ENCODE results near the gene GHR.

Gene GHR

DNA sequence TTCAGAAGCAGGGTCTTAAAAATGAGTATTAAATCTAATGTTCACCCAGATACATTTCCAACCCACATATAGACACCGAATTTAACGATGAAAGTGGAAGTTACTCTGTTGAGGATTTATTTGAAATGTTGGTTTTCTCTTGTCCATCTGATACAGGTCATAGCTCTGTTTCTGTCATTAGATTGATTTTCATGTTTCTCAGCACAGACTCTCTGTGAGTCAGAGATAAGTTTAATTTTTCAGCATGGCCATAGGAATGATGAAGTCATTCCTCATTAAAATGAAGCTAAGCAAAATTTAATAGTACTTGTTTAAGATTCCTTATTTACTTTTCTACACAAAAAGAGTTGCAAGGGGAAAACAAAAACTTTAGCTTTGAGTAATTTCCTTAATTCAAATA lies 38.8 kb downstream of the GHR start:
- no peak for DNase-seq

DNA sequence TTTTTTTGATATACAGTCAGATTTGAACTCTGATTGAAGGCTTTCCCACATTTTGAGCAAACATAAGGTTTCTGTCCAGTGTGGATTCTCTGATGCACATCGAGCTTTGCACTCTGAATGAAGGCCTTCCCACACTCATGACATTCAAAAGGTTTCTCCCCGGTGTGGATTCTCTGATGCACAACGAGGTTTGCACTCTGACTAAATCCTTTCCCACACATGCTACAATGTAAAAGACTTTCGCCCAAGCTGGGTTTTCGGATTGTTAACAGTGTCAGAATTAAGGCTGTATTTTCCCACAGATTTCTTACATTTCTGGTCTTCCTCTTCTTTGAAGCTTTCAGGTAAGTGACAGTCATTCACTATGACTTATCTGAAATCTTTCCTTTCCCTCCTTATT lies 44.3 kb downstream of the GHR start:
- DNase-seq: no peak

DNA sequence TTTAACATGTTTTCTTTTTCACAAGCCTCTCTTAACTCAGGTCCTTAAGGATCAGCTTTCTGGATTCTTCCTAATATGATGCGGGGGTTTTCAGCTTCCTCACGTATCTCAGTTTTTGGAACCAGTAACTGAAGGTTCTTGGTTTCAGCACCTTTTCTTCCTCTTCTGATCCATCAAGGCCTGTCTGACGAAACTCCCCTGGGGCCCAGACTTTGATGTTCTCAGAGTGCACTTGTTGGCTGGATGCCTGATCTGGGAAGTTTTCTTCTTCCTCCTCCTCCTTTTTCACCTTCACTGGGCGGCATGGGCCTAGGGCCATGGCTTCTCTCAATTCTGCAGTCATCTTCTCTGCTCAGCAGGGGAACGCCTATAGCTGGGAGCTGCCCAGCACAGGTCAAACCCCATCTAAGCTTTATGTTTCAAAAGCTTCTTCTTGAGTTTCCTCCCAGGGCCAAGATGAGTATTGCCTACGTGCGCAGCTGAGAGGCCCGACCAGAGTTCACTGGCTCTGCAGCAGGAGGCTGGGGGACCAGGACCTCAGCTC lies 44.8 kb downstream of the GHR start:
- DNase-seq: no peak

DNA sequence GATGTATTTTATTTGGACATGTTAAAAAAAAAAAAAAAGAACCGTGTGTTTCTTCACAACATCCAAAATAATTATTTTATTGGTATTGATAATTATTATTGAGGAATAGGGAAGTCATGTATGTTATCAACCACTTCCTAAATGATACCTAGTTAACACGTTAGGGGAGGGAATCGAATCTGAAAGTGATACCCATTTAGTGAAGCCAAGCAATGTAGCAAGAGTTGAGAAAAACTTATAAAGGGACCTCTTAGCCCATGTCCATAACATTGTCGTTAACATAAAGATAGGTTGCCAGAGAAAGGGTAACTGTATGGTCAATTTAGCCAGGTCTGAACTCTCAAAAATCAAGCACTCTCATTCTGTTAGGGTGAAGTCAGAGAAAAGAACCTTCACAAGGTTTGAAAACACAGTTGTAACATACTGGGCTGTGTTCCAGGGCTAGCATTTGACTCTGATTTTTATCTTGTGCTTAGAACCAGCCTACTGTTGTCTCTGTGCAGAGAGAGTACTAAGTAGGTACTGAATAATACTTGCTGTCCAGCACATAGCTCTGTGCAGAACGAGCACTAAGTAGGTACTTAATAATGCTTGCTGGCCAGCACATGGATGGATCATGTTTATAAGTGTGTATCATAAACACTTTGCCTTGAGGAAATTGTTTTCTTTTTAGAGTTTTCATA lies 60.4 kb downstream of the GHR start:
- DNase-seq: no peak

DNA sequence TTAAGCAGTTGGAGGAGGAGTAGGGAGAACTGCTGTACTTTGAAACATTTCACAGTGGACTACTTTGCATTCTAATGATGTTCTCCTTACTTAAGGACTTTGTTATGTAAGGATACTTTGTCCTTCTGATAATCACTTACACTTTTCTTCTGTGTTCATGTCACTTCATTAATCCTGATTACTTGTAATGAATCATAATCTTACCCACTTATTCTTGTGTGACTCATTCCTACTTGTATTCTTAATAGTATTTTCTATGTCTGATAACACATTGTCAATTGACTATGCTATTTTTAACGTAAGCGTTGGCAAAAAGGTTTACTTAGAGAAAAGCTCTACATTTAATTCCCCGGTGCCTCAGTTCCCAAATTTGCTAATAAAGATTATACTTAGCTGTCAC lies 63.8 kb downstream of the GHR start:
- DNase-seq: no peak

DNA sequence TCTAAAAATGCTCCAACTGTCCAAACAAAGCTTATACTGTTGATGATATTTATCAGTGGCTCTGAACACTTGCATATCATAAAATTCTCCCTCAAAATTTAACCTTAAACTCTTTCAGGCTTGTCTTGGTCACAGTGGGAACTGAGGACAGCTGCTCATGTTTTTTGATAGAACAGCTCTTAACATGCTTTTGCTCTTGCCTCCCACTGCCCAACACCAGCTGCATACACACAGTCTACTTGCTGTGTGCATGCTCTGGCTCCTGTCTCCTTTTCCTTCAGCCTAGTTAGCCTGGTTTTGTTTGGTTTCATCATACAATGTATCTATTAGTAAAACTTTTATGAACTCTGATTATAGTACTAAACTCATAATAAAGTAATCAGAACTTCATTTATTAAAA lies 64.6 kb downstream of the GHR start:
- DNase-seq: no peak

DNA sequence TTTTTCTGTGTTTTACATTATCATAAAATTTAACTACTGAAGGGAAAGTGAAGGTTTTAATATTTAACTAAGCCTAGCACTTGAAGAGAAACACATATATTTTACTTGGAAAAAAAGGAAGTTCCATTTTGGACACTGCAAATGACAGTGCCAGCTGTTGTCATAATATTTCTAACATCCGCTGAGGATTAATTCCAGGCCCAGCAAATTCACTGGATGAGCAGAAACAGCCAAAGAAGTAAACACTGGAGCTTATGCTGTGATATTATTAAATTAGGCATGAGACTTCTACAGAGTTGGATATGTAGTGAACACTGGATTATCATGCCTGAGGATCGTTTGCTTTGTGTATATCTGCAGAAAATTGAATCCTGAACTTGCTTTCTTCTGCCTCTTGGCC lies 67.6 kb downstream of the GHR start:
- no peak for DNase-seq

DNA sequence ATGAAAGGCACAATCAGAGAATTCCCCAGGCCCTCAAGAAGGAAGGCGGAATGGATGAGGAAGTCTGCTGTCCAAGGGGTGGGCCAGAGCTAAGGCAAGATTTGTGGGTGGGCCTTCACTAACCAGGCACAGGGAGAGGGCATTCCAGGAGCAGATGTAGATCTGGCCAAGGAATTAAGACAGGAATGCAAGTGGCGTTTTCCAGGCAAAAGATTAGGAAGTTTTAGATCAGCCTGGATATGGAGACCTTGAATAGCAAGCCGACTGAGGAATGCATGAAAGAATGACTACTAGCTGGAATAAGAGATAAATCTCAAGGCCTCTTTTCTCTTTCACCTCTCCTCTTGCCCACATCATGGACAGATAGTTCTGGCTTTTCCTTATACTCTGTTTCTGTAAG lies 68.5 kb downstream of the GHR start:
- no peak for DNase-seq

DNA sequence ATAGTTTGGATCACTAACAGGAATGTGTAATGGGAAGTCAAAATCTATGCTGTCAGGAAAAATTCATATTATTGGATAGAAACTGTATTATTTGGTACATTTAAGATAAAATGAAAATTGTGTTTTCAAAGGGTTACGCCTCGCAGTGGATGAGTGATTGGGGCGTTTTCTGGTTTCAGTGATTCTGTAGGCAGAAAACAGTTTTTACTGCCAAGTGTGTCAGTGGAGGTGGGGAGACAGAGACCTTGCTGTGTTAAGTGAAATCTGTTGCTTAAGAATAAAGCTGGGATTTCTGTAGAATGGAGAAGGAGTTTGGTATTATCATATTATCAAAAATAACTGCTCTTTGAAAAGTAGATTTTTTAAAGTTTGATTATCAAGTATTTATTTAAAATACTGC lies 69.7 kb downstream of the GHR start:
- DNase-seq: no peak

DNA sequence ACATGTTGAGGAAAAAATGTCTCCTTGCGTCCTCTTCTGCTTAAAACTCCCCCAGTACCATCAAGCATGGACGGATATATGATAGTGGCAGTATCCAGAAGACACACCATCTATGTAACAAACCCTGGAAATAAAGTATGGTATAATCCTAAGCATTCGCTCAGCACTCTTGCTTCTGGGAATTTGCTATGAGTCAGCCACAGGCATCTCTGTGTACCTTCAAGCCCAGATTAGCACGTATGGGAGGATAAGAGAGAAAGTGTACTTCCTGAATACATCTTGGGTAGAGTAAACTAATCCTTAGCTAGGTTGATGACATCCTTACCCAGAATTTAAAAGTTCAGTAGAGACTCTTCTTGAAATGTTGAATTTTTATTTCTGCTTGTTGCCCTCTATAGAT lies 71.2 kb downstream of the GHR start:
- DNase-seq: no peak

DNA sequence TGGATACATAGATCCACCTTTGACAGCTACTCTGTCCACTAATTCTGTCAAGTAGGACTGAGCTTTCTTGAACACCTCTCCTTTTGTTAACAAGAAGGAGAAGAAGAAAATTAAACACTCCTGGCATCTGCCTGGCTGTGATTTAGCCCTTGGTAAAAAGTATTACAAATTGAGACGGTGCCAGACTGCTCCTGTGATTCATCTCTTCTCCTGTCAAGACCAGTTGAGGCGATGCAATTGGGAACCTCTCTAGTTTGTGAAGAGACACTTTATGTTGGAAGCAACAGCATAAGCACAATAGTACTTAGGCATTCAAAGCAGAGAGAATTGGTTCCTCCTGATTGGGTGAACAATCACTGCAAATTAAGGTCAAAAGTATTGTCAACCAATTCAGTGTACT lies 72.7 kb downstream of the GHR start:
- DNase-seq: no peak

DNA sequence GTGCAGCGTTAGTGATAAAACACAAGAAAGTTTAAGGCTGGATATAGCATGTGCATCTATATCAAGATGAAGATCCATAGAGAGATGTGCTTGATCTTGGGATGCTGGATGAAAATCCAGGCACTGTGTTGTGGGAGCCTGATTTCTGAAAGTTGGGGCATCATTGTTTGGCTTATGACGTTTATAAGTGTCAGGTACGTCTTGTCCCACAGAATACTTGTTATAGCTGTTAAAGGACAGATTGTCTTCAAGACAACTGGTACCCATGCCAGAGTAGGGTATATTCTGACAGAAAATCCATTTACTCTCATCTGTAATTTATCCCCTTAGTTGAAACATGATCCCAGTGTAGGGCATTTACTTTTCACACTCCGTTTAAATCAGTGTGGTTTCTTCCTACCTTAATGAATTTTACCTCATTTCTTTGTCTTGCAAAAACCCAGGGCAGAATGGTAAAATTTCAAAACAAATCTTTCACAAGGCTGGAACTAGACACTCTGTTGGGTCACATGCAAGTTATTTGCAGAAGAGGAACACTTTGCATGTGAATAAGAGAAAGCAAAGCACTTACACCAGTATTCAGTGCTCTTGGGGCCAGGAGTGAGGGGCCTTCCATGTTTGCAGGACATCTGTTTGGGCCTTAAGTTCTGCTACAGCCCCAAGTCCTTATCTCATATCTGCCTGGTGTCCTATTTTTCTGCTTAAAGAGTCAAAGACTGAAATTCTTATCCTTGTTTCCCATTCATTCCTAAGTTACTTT lies 73.3 kb downstream of the GHR start:
- DNase-seq: no peak

DNA sequence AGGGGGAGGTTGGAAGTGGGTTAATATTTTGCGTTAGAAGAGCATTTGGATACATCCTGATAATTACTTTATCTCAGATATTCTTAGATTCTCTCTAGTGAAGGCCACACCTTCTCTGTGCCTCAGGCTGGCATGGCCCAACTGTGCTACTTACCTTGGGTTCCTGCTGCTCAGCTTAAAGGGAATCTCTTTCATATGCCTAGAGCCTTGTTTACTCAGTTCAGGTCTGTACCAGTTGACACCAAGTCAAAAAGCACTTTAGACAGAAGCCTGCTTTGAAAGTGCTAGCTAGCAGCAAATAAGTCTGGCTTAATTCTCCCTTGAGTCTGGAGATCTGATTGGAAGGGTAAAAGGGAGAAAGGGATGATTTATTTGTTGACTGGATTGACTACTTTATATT lies 74.8 kb downstream of the GHR start:
- DNase-seq: no peak

DNA sequence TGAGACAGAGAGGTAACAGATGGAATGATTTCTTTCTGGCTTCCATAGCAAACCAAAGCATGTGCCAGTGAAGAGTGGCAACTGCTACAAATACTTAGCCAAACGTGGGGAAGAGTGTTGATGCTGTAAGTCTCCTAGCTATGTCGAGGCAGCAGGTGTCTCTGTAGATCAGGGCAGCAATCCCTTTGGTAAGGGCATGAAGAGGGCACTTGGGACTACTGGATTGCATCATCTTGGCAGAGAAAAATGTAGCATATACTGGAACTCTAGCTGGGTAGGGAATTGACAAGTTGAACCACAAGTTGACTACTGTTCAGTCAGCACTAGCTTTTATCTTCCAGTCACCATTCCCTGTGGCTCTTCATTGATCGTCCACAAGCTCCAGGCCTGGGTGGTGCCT lies 75.8 kb downstream of the GHR start:
- no peak for DNase-seq

DNA sequence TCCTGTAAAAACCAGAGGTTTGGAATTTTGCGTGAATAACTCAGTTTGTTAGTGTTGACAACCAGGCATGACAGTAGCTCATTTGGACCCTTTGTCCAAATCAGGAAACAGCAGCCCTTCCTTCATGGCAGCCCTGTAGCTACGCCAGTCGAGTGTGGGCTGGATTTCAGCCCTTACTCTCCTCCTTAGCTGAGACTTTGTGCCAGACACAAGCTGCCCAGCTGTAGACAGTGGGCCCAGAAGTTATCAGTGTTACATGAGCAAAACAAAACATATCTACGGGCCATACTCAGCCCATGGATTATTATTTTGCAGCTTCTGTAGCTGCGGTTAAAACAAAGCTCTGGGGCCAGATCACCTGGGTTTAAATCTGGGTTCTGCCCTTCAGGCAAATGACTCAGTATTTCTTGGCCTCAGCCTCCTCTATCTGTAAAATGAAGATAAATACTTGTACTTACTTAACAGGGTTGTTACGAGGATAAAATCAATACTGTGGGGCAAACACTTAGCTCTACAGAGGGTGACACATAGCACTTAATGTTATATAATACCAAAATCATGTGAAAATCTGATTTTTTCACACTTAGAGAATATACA lies 76.9 kb downstream of the GHR start:
- DNase-seq: no peak

DNA sequence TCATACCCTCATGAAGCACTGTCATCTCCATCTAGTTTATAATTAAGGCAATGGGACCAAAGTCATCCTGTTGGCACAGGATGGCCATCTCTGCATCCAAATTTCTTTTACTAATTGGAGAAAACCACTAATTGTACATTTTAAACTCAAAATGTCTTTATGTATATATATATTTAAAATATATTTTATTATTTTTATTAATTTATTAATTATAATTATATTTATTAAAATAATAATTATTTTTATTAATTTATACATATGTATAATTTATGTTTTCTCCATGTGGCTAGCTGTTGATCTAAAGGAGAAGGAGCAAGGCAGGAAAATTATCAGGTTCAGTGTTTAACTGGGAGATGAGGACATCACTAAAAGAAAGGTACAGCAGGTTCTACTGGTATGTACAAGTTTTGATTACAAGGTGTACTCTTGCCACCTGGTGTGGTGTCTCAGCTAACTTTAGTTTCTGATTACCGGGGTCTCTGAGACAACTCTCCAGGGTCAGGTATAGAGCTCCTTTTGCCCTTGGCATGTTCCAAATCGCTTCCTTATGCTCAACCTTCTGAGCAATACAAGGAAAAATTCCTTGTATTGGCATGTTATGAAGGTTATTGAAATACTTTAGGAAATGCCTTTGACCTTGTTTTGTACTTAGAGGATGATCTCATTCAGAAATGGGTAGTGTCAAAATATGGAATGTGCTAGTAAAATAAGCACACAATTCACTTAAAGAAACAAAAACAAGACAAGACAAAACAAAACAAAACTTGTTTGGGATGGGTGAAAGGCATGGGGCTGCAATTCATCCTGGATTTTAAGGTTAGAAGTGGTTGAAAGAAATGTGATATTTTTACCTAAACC lies 79.6 kb downstream of the GHR start:
- no peak for DNase-seq

DNA sequence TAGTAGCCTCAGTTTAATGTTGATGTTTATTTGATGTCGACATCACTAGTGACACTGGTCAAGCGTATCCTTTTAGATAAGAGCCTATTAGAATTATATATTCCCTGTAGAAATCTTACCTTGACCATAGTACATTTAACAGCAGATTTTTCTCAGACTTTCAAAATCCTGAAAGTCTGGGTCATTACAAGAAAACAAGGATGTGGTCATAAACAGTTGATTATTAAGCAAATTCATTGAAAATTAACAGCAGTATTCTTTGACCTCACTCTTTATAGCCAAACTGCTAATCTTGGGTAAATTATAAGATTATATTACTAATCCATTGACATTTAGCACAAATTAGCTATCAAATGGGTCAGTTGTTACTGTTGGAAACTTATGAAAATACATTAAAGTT lies 83.4 kb downstream of the GHR start:
- no peak for DNase-seq

DNA sequence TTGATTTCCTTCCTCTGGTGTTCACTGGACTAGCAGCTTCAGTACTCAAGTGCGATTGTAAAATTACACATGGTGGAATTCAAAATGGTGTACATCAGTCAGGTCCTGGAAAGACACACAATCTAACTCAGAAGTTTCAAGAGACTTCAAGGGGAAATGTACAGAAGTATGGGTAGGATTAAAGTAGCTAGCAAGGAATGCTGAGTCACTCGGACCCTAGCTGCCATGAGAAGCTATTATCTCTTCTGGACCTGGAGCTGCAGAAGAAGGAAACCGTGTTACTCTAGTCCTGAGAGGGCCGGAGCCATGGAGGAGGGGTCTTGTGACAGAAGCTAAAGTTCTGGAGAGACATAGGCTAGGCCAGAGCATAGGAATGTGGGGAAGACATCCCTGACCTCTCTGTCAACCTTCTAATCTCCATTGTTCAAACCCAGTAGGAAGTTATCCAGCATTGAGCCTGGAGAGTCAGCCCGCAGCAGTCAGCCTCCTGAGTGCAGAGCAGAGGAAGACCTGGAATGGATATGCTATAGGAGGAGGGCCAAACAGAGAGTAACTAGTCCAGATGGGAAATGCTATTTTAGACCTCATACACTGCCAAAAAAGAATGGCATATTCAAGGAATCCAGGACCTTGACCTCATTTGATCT lies 84.3 kb downstream of the GHR start:
- DNase-seq: no peak

DNA sequence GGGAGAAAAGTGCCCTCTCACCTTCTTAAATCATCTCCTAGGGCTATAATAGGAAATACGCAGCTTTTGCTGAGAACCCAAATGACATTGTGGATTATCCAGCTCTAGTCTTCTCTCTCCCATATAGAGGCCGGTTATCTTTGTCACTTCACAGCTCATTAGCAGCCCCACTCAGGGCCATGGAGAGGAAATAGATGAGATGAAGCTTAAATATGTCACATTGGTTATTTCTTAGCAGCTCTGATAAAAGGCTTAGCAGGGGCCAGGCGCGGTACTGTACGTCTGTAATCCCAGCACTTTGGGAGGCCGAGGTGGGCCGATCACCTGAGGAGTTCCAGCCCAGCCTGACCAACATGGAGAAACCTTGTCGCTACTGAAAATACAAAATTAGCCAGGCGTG lies 90.0 kb downstream of the GHR start:
- no peak for DNase-seq

DNA sequence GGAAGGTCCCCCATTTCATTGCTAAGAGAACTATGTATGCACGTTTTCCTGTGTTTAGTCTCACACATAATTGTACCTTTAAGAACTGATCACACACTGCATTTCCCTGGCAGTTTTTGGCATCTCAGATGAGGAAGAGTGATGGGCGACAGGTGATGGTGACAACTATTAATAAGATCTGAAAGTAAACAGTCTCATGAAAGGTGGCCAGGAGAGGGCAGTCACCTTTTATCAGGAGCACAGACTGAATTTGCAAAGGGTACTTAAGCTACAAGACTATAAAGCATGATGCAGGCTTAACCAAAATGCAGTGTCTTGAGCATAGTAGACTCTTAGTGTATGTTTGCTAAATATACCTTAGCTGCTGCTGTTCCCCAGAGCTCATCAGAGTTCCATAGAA lies 91.5 kb downstream of the GHR start:
- no peak for DNase-seq

DNA sequence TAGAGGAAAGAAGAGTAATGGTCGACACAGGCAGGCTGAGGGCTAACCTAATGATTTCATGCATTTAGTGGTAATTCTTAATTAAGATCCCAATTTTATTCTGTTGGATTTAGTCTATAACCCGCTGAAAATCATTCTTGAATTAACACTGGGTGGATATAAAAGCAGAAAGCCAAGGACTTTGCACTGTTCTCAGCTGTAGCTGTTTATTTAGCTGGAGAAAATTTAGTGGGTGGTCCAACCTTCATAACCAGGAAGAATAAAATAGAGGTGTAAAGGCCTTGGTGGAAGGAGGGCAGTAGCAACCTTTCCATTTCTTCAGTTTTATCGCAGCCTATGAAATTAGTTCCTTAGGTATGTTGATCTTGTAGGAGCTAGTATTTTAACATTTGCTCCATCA lies 92.3 kb downstream of the GHR start:
- DNase-seq: no peak

DNA sequence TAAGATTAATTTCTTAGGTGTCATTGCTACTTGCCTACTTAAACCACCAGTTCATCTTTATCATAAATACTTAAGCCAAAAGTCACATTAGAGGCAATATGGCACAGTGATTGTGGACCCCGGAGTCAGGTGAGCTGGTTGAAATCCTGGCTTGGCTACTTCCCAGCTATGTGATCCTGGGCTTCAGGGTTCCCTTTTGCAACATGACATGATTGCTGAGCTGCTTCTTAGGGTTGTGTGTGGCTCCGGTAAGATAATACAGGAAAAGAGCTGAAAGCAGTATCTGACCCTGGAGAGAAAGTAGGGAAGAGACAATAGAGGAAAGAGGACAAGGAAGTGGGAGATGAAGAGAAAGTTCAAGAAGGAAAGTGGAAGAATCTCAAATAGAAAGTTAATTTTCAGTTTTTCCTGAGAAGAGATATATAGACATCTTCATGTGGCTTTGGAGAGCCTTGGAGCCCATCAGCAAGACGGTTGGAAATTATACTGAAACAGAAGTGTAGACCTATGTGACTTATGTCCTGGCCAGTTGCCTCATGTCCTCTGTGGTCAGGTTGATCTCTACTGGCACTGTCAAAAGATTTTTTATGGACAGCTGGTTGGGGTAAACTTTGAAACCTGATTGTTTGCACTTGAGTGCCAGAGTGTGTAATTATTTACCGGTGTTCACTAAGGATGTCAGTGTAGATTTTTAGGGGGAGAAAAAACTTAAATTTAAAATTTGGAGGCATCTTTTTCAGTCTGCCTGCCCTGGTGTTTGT lies 93.2 kb downstream of the GHR start:
- DNase-seq: no peak
